AG04449 (cell line): ENCODE results near the gene ASTN2.

Experiments used
- CTCF ChIA-PET: fragments of 350-600 bp; formaldehyde crosslinking; extraction: SDS; loops from one replicate; lab custom pipeline; 2021; ENCODE audit warnings: antibody characterized with exemption; lab: Yijun Ruan, JAX
- POLR2A ChIA-PET: fragments of 400-600, 350-600 bp; formaldehyde crosslinking; extraction: SDS; loops from one replicate; lab custom pipeline; 2020; ENCODE audit warnings: antibody characterized with exemption, inconsistent platforms; lab: Yijun Ruan, JAX
- DNase-seq: peaks from one replicate; pipeline ENCODE4 v3.0.0-alpha.2; 2010; ENCODE audit warnings: low read depth, low spot score
- H3K4me3 ChIP-seq: 2 replicates; pipeline ENCODE4 v1.5.1; 2011; ENCODE audit warnings: low read depth, mild to moderate bottlenecking, control low read depth, low read length
- TF ChIP-seq, protein P1 (sequence below): IDR thresholded peaks from one replicate; pipeline ENCODE4 v1.5.1; 2011; ENCODE audit warnings: mild to moderate bottlenecking, moderate library complexity, low read length, control low read depth, inconsistent platforms; ENCODE audit not compliant: insufficient read depth; ENCODE audit errors: missing control alignments

Gene ASTN2

DNA sequence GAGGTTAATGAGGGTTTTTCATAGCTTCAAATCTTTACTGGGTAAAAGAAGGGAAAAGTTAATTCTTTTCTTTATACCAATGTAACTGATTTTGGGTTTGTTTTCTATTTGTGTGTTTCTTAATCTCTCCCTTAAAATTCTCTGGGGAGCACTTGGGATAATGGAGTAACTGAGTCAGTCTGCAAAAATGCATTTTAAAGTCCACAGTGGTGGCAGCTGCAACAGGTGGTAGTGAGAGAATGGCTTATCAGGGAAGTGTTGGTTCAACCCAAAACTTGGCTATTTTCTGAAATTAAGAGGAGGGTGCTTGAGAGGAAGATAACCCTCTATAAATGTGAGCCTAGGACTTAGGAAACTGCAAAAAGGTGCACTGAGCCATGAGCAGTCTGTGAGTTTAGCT, 39.9 kb upstream of the ASTN2 start:
- TF ChIP-seq, protein P1, sequence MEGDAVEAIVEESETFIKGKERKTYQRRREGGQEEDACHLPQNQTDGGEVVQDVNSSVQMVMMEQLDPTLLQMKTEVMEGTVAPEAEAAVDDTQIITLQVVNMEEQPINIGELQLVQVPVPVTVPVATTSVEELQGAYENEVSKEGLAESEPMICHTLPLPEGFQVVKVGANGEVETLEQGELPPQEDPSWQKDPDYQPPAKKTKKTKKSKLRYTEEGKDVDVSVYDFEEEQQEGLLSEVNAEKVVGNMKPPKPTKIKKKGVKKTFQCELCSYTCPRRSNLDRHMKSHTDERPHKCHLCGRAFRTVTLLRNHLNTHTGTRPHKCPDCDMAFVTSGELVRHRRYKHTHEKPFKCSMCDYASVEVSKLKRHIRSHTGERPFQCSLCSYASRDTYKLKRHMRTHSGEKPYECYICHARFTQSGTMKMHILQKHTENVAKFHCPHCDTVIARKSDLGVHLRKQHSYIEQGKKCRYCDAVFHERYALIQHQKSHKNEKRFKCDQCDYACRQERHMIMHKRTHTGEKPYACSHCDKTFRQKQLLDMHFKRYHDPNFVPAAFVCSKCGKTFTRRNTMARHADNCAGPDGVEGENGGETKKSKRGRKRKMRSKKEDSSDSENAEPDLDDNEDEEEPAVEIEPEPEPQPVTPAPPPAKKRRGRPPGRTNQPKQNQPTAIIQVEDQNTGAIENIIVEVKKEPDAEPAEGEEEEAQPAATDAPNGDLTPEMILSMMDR: no peak
- no peak overlapping the region for H3K4me3 ChIP-seq
- CTCF ChIA-PET: no interaction called here
- no peak for DNase-seq
- POLR2A ChIA-PET: no interaction called here

DNA sequence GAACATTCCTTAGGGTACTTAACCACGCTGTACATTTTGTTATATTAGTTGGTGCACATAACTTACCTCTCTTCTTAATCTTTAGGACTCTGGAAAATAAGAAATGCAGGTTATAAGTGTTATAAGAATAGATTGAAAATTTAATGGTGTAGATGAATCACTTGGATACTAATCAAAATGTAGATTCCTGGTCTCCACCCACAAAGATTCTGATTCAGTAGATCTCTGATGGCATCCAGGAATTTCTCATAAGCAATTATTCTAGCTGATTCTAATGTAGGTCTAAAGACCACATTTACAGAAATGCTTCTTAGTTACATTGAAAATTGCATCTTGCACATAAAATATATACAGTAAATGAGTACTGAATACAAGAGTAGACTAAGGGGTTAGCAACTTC, 38.9 kb upstream of the ASTN2 start:
- POLR2A ChIA-PET: no interaction called here
- no peak for DNase-seq
- TF ChIP-seq, protein P1: no peak
- H3K4me3 ChIP-seq: no peak overlapping the region
- CTCF ChIA-PET: no interaction called here

- DNase-seq: no peak
- H3K4me3 ChIP-seq: no peak overlapping the region
- POLR2A ChIA-PET: no interaction called here
- TF ChIP-seq, protein P1: no peak
- CTCF ChIA-PET: no interaction called here
Measured at GRCh38 chr9:117451311-117451710, 36.5 kb upstream of the ASTN2 start.

GRCh38 chr9:117448066-117448465, 33.2 kb upstream of the ASTN2 start:
- no peak for DNase-seq
- ChIA-PET CTCF (interaction anchor here (1.1 kb wide), 1 partner anchor 711 kb away, joined by 3 read pairs; no protein-coding TSS in a partner anchor), POLR2A (no interaction called here)
- no peak overlapping the region for H3K4me3 ChIP-seq
- TF ChIP-seq, protein P1: no peak

DNA sequence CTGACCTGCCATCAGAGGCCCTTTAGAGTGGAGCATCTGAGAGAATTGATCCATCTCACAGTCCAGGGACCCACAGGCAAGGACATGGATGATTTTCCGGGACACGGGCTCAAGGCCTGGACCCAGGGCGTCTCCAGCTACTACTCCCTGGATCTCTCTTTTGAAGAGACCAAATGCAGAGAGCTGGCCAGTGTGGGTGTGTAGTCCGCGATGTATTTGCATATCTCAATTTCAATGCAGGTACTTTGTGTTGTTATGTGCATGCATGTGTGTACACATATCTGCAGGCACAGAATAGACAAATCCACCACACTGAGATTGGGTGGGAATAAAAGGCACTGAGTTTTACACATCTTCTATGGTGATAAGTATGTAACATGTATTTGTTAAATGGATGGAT, 30.8 kb upstream of the ASTN2 start:
- no peak overlapping the region for H3K4me3 ChIP-seq
- TF ChIP-seq, protein P1: no peak
- ChIA-PET POLR2A (no interaction called here), CTCF (interaction anchor here (0.8 kb wide), 1 partner anchor 709 kb away, joined by 3 read pairs; no protein-coding TSS in a partner anchor)
- no peak for DNase-seq

DNA sequence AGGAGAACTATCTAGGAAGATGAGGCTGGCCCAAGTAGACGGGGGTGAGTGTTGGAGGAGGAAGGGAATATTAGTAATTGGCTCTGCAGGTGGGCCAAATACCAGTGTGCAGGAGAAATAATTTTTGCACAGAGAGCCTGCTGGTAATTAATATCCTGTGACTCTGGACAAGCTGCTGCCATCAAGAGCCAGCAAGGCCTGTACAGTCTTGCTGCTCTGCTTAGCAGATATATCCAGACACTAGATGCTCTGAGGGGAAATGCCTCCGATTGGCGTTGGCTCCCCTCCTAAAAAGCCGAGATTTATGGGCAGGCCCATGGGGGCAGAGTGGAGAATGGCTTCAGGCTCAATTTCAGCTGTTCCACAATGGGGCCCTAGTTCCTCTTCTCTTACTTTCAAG, 29.6 kb upstream of the ASTN2 start:
- DNase-seq: no peak
- ChIA-PET POLR2A (no interaction called here), CTCF (no interaction called here)
- TF ChIP-seq, protein P1: no peak
- H3K4me3 ChIP-seq: no peak overlapping the region
